HG03571 (cell line): ENCODE measurements around the gene SCGB1D1.

Experiments
- ATAC-seq: cut with Tn5 transposase; IDR thresholded peaks from one replicate; pipeline ENCODE4 v1.9.1; 2021; ENCODE audit not compliant: unreplicated experiment

The SCGB1D1 gene

DNA sequence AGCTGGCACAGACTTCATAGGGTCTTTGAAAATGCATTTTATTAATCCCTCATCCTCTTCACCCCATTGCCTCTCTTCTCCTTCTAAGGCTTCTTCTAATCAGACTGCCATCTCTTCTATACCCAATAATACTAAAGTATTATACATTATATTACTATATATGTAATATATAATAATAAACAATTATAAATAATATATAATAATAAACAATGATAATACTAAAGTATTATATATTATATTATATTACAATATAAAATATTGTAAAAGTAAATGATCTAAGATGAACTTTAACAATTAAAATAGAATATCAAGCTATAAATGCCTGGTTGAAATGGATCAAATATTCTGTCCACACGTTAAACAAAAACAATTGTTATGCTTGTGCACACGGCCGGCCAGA, 31.5 kb downstream of the SCGB1D1 start:
- no peak for ATAC-seq

GRCh38 chr11:62223095-62223494, 33.1 kb downstream of the SCGB1D1 start:
- no peak for ATAC-seq

GRCh38 chr11:62233730-62234129, 43.7 kb downstream of the SCGB1D1 start:
- ATAC-seq, result no peak

DNA sequence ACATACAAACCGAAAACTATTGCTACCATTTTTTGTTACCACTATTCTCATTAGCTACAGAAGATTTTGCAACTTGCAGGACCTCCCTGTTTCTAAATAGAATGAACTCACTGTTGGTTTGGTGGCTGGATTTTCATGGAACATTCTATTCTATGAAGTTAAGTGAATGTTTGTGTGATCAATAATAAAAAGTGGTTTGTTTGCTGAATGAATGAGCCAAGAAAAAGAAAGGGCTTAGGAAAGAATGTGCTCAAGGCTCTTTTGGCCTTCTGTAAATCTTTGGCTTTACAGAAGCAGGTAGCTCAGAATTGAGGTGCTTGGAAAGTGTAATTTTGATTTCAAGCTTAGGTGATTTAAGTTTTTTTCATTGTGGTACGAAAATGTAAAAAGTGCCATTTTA, 46.2 kb downstream of the SCGB1D1 start:
- no peak for ATAC-seq

DNA sequence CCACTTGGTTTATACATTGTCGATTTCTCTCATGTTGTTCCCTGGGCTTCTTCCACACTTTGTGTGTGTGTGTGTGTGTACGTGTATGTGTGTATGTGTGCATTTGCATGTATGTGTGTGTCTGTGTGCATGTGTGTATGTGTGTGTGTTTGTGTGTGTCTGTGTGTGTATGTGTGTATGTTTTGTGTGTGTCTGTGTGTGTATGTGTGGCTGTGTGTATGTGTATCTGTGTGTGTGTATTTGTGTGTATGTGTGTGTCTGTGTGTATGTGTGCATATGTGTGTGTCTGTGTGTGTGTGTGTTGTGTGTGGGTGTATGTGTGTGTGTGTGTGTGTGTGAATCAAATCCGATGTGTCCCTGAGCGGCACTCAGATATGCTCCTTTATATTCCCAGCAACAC, 47.5 kb downstream of the SCGB1D1 start:
- no peak for ATAC-seq

GRCh38 chr11:62238151-62238550, 48.1 kb downstream of the SCGB1D1 start:
- no peak for ATAC-seq

GRCh38 chr11:62241095-62241494, 51.1 kb downstream of the SCGB1D1 start:
- ATAC-seq, result no peak

- no peak for ATAC-seq
Observed at GRCh38 chr11:62242021-62242420, 52.0 kb downstream of the SCGB1D1 start, which contains the start of gene SCGB1D2. SCGB1D2 (plus strand) TSS chr11:62242239; CDS start chr11:62242308, 69 bp downstream.
